Esophagus squamous epithelium (tissue), 4 donors: ENCODE results near the gene USP30.

Experiments
- CTCF ChIP-seq, 6 experiments: fragments of 450-650 bp in 4 of 6; fragments of 200-600 bp in 2 of 6; sonication (generic) in 2 of 6; IDR thresholded peaks; one replicate each; pipeline ENCODE4 v1.5.1; 2016 to 2019; ENCODE audit warnings: antibody characterized with exemption in 6 of 6, mild to moderate bottlenecking in 4 of 6, moderate library complexity in 4 of 6
- POLR2A ChIP-seq, 4 donors: fragments of 450-650 bp; IDR thresholded peaks; one replicate each; pipeline ENCODE4 v1.6.1; 2017; ENCODE audit warnings: antibody characterized with exemption in 4 of 4, mild to moderate bottlenecking in 4 of 4, moderate library complexity in 3 of 4

DNA sequence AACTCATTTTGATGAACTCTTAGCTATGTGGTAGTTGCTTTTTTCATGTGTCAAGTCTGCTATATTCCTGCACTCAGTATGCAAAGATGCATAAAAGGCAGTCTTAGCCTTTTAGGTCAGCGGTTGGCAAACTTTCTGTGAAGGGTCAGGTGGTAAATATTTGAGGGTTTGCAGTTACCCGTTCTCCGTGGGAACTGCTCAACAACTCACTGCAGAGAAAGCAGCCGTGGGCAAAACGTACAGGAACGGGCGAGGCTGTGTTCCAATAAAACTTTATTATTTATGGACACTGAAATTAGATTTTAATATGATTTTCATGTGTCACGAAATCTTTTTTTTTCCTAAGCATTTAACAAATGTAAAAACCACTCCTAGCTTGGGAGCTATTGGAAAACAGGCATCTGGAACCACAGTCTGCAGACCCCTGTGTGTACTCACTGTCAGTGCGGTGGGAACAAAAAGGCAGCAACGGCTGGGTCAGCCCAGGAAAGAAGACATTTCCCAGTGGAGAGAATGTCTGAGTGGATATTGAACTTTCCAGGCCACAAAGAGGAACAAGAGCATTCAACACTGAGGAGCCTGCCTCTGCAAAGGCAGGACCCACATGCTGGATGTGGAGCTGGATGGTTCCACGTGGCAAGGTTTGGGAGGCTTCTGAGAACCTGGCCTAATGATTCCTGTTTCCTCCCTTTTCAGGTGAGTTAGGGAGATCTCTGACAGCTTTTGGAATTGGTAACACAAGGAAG, 60.5 kb downstream of the USP30 start:
- TF ChIP-seq CTCF (IDR thresholded peaks at IDR 0.05) (no peak), POLR2A (IDR thresholded peaks at IDR 0.05) (no peak)
